Stimulated activated naive B cell treated with anti-CD40 and anti-IgM and Interleukin-4, amounts not matched to agents 10 μg/mL and 1 μg/mL and 100 μg/mL, for 72 hours (primary cell): ENCODE results near the gene SEL1L.
"Not testable (repeated sequence)": the region's sequence is repeated elsewhere in the genome, so short reads cannot be mapped to it uniquely, and the experiment has no call there.

Source experiments
- ATAC-seq, 2 donors: fragments of 150-1000 bp; cut with Tn5 transposase; replicated peaks; 2 replicates each; pipeline ENCODE4 v1.10.0; 2021; ENCODE audit warnings: moderate library complexity in 1 of 2
- DNase-seq: peaks from one replicate; pipeline ENCODE4 v3.0.0; 2021
- H3K27ac Mint-ChIP-seq: one replicate; pipeline ENCODE4 v1.8.0; 2022; ENCODE audit warnings: mild to moderate bottlenecking, mixed read lengths
- H3K27me3 Mint-ChIP-seq, 2 donors: one replicate each; pipeline ENCODE4 v1.8.0; 2022; ENCODE audit warnings: mixed read lengths in 2 of 2
- H3K36me3 Mint-ChIP-seq, 2 donors: one replicate each; pipeline ENCODE4 v1.8.0; 2022; ENCODE audit warnings: mixed read lengths in 2 of 2, mild to moderate bottlenecking in 1 of 2
- H3K4me1 Mint-ChIP-seq, 2 donors: one replicate each; pipeline ENCODE4 v1.8.0; 2022; ENCODE audit warnings: mixed read lengths in 2 of 2, mild to moderate bottlenecking in 1 of 2
- H3K4me3 Mint-ChIP-seq, 2 donors: one replicate each; pipeline ENCODE4 v1.8.0; 2022; ENCODE audit warnings: mild to moderate bottlenecking in 2 of 2, mixed read lengths in 2 of 2, moderate library complexity in 1 of 2
- H3K9me3 Mint-ChIP-seq, 2 donors: one replicate each; pipeline ENCODE4 v1.8.0; 2022; ENCODE audit warnings: mixed read lengths in 2 of 2, mild to moderate bottlenecking in 1 of 2

Gene SEL1L

GRCh38 chr14:81474685-81475324 is 58.8 kb downstream of the SEL1L start:
- DNase-seq = no peak
- no peak for ATAC-seq
- Mint-ChIP-seq H3K4me1 (peaks cover 28 to 50% of the 10 kb centered on the region in 2 donors), H3K4me3 (peak overlapping the region in 1 of 2 donors; percentile 78), H3K27me3 (no peaks in the 10 kb centered on the region), H3K9me3 (peaks cover 0 to 5% of the 10 kb centered on the region in 2 donors), H3K27ac (peak overlapping the region; percentile 87), H3K36me3 (peaks cover 26 to 51% of the 10 kb centered on the region in 2 donors)

- Mint-ChIP-seq H3K9me3 (peaks cover 0 to 5% of the 10 kb centered on the region in 2 donors), H3K27ac (peak overlapping the region; percentile 87), H3K36me3 (peaks cover 29 to 49% of the 10 kb centered on the region in 2 donors), H3K27me3 (no peaks in the 10 kb centered on the region), H3K4me3 (peak overlapping the region; percentile 74 to 78), H3K4me1 (peaks cover 30 to 54% of the 10 kb centered on the region in 2 donors)
- no peak for DNase-seq
- peak; percentile 32 to 35 for ATAC-seq
Measured at GRCh38 chr14:81474148-81474492, 59.5 kb downstream of the SEL1L start.

- ATAC-seq = no peak
- Mint-ChIP-seq H3K4me1 (peaks cover 30 to 54% of the 10 kb centered on the region in 2 donors), H3K27me3 (no peaks in the 10 kb centered on the region), H3K4me3 (peak overlapping the region in 1 of 2 donors; percentile 78), H3K27ac (peak overlapping the region; percentile 87), H3K9me3 (peaks cover 0 to 5% of the 10 kb centered on the region in 2 donors), H3K36me3 (peaks cover 28 to 44% of the 10 kb centered on the region in 2 donors)
- no peak for DNase-seq
Measured at GRCh38 chr14:81473456-81474147, 60.1 kb downstream of the SEL1L start.

GRCh38 chr14:81472096-81472800 is 61.4 kb downstream of the SEL1L start:
- no peaks in the 10 kb centered on the region for H3K27me3 Mint-ChIP-seq
- H3K4me1 Mint-ChIP-seq = peaks cover 31 to 54% of the 10 kb centered on the region in 2 donors
- no peak for DNase-seq
- no peak for ATAC-seq
- H3K4me3 Mint-ChIP-seq = no peak overlapping the region
- no peak overlapping the region for H3K27ac Mint-ChIP-seq
- peaks cover 30 to 43% of the 10 kb centered on the region in 2 donors for H3K36me3 Mint-ChIP-seq
- peaks cover 2 to 5% of the 10 kb centered on the region in 2 donors for H3K9me3 Mint-ChIP-seq

- H3K36me3 Mint-ChIP-seq = peaks cover 25 to 37% of the 10 kb centered on the region in 2 donors
- H3K4me3 Mint-ChIP-seq = peak overlapping the region; percentile 32 to 56
Measured at GRCh38 chr14:81471062-81471461, 62.6 kb downstream of the SEL1L start.

GRCh38 chr14:81470557-81470826 is 63.2 kb downstream of the SEL1L start:
- ATAC-seq = peak; percentile 51 to 54
- H3K9me3 Mint-ChIP-seq, H3K27me3 Mint-ChIP-seq, DNase-seq: not testable (repeated sequence)
- Mint-ChIP-seq H3K27ac (peak overlapping the region; percentile 96), H3K36me3 (peaks cover 24 to 36% of the 10 kb centered on the region in 2 donors), H3K4me3 (peak overlapping the region in 1 of 2 donors; percentile 32), H3K4me1 (peaks cover 32 to 55% of the 10 kb centered on the region in 2 donors)

More at GRCh38 chr14:81471062-81471461, 62.6 kb downstream of the SEL1L start:
- peaks cover 32 to 54% of the 10 kb centered on the region in 2 donors for H3K4me1 Mint-ChIP-seq
- no peaks in the 10 kb centered on the region for H3K27me3 Mint-ChIP-seq
- ATAC-seq (peak; percentile 75 to 78), DNase-seq (peak; percentile 37)
- peaks cover 3 to 5% of the 10 kb centered on the region in 2 donors for H3K9me3 Mint-ChIP-seq
- peak overlapping the region; percentile 96 for H3K27ac Mint-ChIP-seq

- H3K4me3 Mint-ChIP-seq = no peak overlapping the region
- H3K36me3 Mint-ChIP-seq = peaks cover 11 to 13% of the 10 kb centered on the region in 2 donors
- H3K27ac Mint-ChIP-seq = no peak overlapping the region
- no peak for ATAC-seq
- no peak for DNase-seq
- H3K4me1 Mint-ChIP-seq = peaks cover 17 to 34% of the 10 kb centered on the region in 2 donors
- peaks cover 3 to 5% of the 10 kb centered on the region in 2 donors for H3K9me3 Mint-ChIP-seq
- no peaks in the 10 kb centered on the region for H3K27me3 Mint-ChIP-seq
Measured at GRCh38 chr14:81466854-81467253, 66.8 kb downstream of the SEL1L start.

- ATAC-seq = no peak
- H3K27me3 Mint-ChIP-seq = peaks cover 0 to 5% of the 10 kb centered on the region in 2 donors
- H3K27ac Mint-ChIP-seq = peak overlapping the region; percentile 73
- peaks cover 13 to 22% of the 10 kb centered on the region in 2 donors for H3K4me1 Mint-ChIP-seq
- no peak for DNase-seq
- H3K36me3 Mint-ChIP-seq = peaks cover 8 to 9% of the 10 kb centered on the region in 2 donors
- H3K9me3 Mint-ChIP-seq = peaks cover 3% of the 10 kb centered on the region in 2 donors
- H3K4me3 Mint-ChIP-seq = peak overlapping the region; percentile 49 to 66
Measured at GRCh38 chr14:81465507-81466228, 68.0 kb downstream of the SEL1L start.

GRCh38 chr14:81465003-81465392 is 68.7 kb downstream of the SEL1L start:
- Mint-ChIP-seq H3K4me1 (peaks cover 6 to 16% of the 10 kb centered on the region in 2 donors), H3K4me3 (peak overlapping the region; percentile 74 to 81), H3K27ac (peak overlapping the region; percentile 73)
- H3K36me3 Mint-ChIP-seq, H3K27me3 Mint-ChIP-seq, DNase-seq, H3K9me3 Mint-ChIP-seq: not testable (repeated sequence)
- peak; percentile 4 to 17 for ATAC-seq

- peaks cover 0 to 5% of the 10 kb centered on the region in 2 donors for H3K27me3 Mint-ChIP-seq
- peaks cover 3 to 12% of the 10 kb centered on the region in 2 donors for H3K4me1 Mint-ChIP-seq
- peaks cover 0 to 3% of the 10 kb centered on the region in 2 donors for H3K9me3 Mint-ChIP-seq
- ATAC-seq = peak; percentile 73 to 84
- peak overlapping the region; percentile 74 to 81 for H3K4me3 Mint-ChIP-seq
- peaks cover 0 to 2% of the 10 kb centered on the region in 2 donors for H3K36me3 Mint-ChIP-seq
- H3K27ac Mint-ChIP-seq = peak overlapping the region; percentile 59
- peak; percentile 56 for DNase-seq
Measured at GRCh38 chr14:81464253-81465002, 69.2 kb downstream of the SEL1L start.

GRCh38 chr14:81462356-81462755 is 71.3 kb downstream of the SEL1L start:
- peaks cover 7 to 15% of the 10 kb centered on the region in 2 donors for H3K4me1 Mint-ChIP-seq
- not testable (repeated sequence) for H3K9me3 Mint-ChIP-seq, H3K27me3 Mint-ChIP-seq, ATAC-seq, DNase-seq, H3K4me3 Mint-ChIP-seq, H3K36me3 Mint-ChIP-seq, H3K27ac Mint-ChIP-seq

GRCh38 chr14:81459912-81460311 is 73.7 kb downstream of the SEL1L start:
- Mint-ChIP-seq H3K4me1 (peaks cover 10 to 20% of the 10 kb centered on the region in 2 donors), H3K36me3 (no peaks in the 10 kb centered on the region), H3K27me3 (peaks cover 0 to 5% of the 10 kb centered on the region in 2 donors), H3K4me3 (no peak overlapping the region), H3K27ac (no peak overlapping the region), H3K9me3 (no peaks in the 10 kb centered on the region)
- ATAC-seq (no peak), DNase-seq (no peak)

- Mint-ChIP-seq H3K36me3 (no peaks in the 10 kb centered on the region), H3K4me1 (peaks cover 14 to 19% of the 10 kb centered on the region in 2 donors), H3K4me3 (no peak overlapping the region), H3K27me3 (peaks cover 0 to 5% of the 10 kb centered on the region in 2 donors), H3K27ac (no peak overlapping the region), H3K9me3 (no peaks in the 10 kb centered on the region)
- DNase-seq (no peak), ATAC-seq (no peak)
Measured at GRCh38 chr14:81458352-81458751, 75.3 kb downstream of the SEL1L start.
